HEK293 (cell line): ENCODE measurements around the gene DNAJC5.

Experiments
- CTCF ChIA-PET: fragments of 350-600 bp; formaldehyde crosslinking; extraction: SDS; loops from one replicate; lab custom pipeline; 2021; ENCODE audit warnings: antibody characterized with exemption; lab: Yijun Ruan, JAX
- POLR2A ChIA-PET: fragments of 300-600 bp; formaldehyde crosslinking; extraction: SDS; loops from one replicate; lab custom pipeline; 2020; ENCODE audit warnings: antibody characterized with exemption, inconsistent platforms; lab: Yijun Ruan, JAX
- H3K27ac ChIP-seq: fragments of 200-500 bp; sonication (Bioruptor generic); 2 replicates; pipeline ENCODE4 v1.5.1; 2014; ENCODE audit warnings: low read depth, low read length, control low read depth, inconsistent platforms; ENCODE audit errors: extremely low read depth
- H3K36me3 ChIP-seq, 2 experiments: fragments of 200-500 bp in 1 of 2; sonication (Bioruptor generic) in 1 of 2; 1 replicate in 1 of 2; 2 replicates in 1 of 2; pipeline ENCODE4 v1.5.1; 2014 to 2017; ENCODE audit warnings: inconsistent platforms in 2 of 2, low read length in 2 of 2; ENCODE audit not compliant: control insufficient read depth in 2 of 2, insufficient read depth in 1 of 2
- H3K4me1 ChIP-seq: fragments of 200-500 bp; sonication (Bioruptor generic); 2 replicates; pipeline ENCODE4 v1.5.1; 2014; ENCODE audit warnings: mild to moderate bottlenecking, low read length, inconsistent platforms; ENCODE audit not compliant: control insufficient read depth, insufficient read depth
- H3K4me3 ChIP-seq: 2 replicates; pipeline ENCODE4 v1.5.1; 2011; ENCODE audit warnings: low read depth, mild to moderate bottlenecking, control low read depth, low read length, moderate library complexity
- H3K9me3 ChIP-seq: fragments of 200-500 bp; sonication (Bioruptor generic); 2 replicates; pipeline ENCODE4 v1.5.1; 2014; ENCODE audit warnings: low read depth, low read length, inconsistent platforms; ENCODE audit not compliant: control insufficient read depth, insufficient read depth
- GLIS1 ChIP-seq: fragments of 450-650 bp; formaldehyde crosslinking; IDR thresholded peaks from 2 replicates; pipeline ENCODE4 v1.5.1; 2016; ENCODE audit warnings: missing biosample characterization, missing genetic modification characterization
- GLIS2 ChIP-seq: fragments of 450-650 bp; formaldehyde crosslinking; IDR thresholded peaks from 2 replicates; pipeline ENCODE4 v1.5.1; 2016; ENCODE audit warnings: missing biosample characterization, missing genetic modification characterization
- IKZF3 ChIP-seq: fragments of 450-650 bp; IDR thresholded peaks from 2 replicates; pipeline ENCODE4 v1.5.0; 2018; ENCODE audit warnings: missing biosample characterization, mild to moderate bottlenecking, missing genetic modification characterization, moderate library complexity
- PRDM6 ChIP-seq: fragments of 450-650 bp; formaldehyde crosslinking; IDR thresholded peaks from 2 replicates; pipeline ENCODE4 v1.5.1; 2017; ENCODE audit warnings: missing biosample characterization, missing genetic modification characterization
- WT1 ChIP-seq: fragments of 450-650 bp; formaldehyde crosslinking; IDR thresholded peaks from 2 replicates; pipeline ENCODE4 v1.5.1; 2016; ENCODE audit warnings: missing biosample characterization, missing genetic modification characterization
- ZBTB1 ChIP-seq: fragments of 450-650 bp; formaldehyde crosslinking; IDR thresholded peaks from 2 replicates; pipeline ENCODE4 v1.5.1; 2016; ENCODE audit warnings: missing biosample characterization, missing genetic modification characterization
- ZBTB26 ChIP-seq: fragments of 450-650 bp; formaldehyde crosslinking; optimal IDR thresholded peaks from 2 replicates; pipeline ENCODE3; 2016; ENCODE audit warnings: missing biosample characterization, mild to moderate bottlenecking, missing genetic modification characterization
- ZNF10 ChIP-seq: fragments of 450-650 bp; formaldehyde crosslinking; IDR thresholded peaks from 2 replicates; pipeline ENCODE4 v1.5.1; 2017; ENCODE audit warnings: missing biosample characterization, missing genetic modification characterization
- ZNF121 ChIP-seq: fragments of 450-650 bp; formaldehyde crosslinking; IDR thresholded peaks from 2 replicates; pipeline ENCODE4 v1.5.1; 2016; ENCODE audit warnings: missing biosample characterization, missing genetic modification characterization
- ZNF148 ChIP-seq: fragments of 450-650 bp; formaldehyde crosslinking; IDR thresholded peaks from 2 replicates; pipeline ENCODE4 v1.5.0; 2017; ENCODE audit warnings: missing biosample characterization, missing genetic modification characterization, borderline replicate concordance
- ZNF155 ChIP-seq: fragments of 450-650 bp; formaldehyde crosslinking; IDR thresholded peaks from 2 replicates; pipeline ENCODE4 v1.5.1; 2016; ENCODE audit warnings: missing biosample characterization, missing genetic modification characterization
- ZNF175 ChIP-seq: fragments of 450-650 bp; formaldehyde crosslinking; IDR thresholded peaks from 2 replicates; pipeline ENCODE4 v1.5.1; 2016; ENCODE audit warnings: missing biosample characterization, missing genetic modification characterization
- ZNF19 ChIP-seq: fragments of 450-650 bp; formaldehyde crosslinking; IDR thresholded peaks from 2 replicates; pipeline ENCODE4; 2016; ENCODE audit warnings: missing biosample characterization, missing genetic modification characterization, low read depth
- ZNF223 ChIP-seq: fragments of 450-650 bp; formaldehyde crosslinking; IDR thresholded peaks from 2 replicates; pipeline ENCODE4 v1.5.1; 2016; ENCODE audit warnings: missing biosample characterization, missing genetic modification characterization
- ZNF274 ChIP-seq, 2 experiments: fragments of 200-500 bp in 1 of 2; fragments of 450-650 bp in 1 of 2; sonication (Bioruptor generic) in 1 of 2; formaldehyde crosslinking in 1 of 2; IDR thresholded peaks; 2 replicates each; pipeline versions ENCODE4 v1.5.1 to v1.6.1; 2014 to 2016; ENCODE audit warnings: borderline replicate concordance in 1 of 2, inconsistent platforms in 1 of 2, low read length in 1 of 2, missing biosample characterization in 1 of 2, missing genetic modification characterization in 1 of 2
- ZNF341 ChIP-seq: fragments of 450-650 bp; formaldehyde crosslinking; IDR thresholded peaks from 2 replicates; pipeline ENCODE4; 2016; ENCODE audit warnings: low read depth, missing biosample characterization, missing genetic modification characterization
- ZNF366 ChIP-seq: fragments of 450-650 bp; formaldehyde crosslinking; conservative IDR thresholded peaks from 2 replicates; pipeline ENCODE4 v1.5.1; 2016; ENCODE audit warnings: missing biosample characterization, missing genetic modification characterization
- ZNF48 ChIP-seq: fragments of 450-650 bp; formaldehyde crosslinking; IDR thresholded peaks from 2 replicates; pipeline ENCODE4 v1.5.1; 2016; ENCODE audit warnings: missing biosample characterization, missing genetic modification characterization
- ZNF544 ChIP-seq: fragments of 450-650 bp; formaldehyde crosslinking; IDR thresholded peaks from 2 replicates; pipeline ENCODE4 v1.5.0; 2017; ENCODE audit warnings: missing biosample characterization, missing genetic modification characterization
- ZNF596 ChIP-seq: fragments of 450-650 bp; IDR thresholded peaks from 2 replicates; pipeline ENCODE4 v1.5.0; 2018; ENCODE audit warnings: missing biosample characterization, mild to moderate bottlenecking, missing genetic modification characterization, moderate library complexity
- ZNF670 ChIP-seq: fragments of 450-650 bp; formaldehyde crosslinking; IDR thresholded peaks from 2 replicates; pipeline ENCODE4 v1.5.1; 2016; ENCODE audit warnings: missing biosample characterization, missing genetic modification characterization, low read depth
- ZNF701 ChIP-seq: fragments of 450-650 bp; formaldehyde crosslinking; IDR thresholded peaks from 2 replicates; pipeline ENCODE4 v1.5.1; 2016; ENCODE audit warnings: missing biosample characterization, missing genetic modification characterization
- ZNF747 ChIP-seq: fragments of 450-650 bp; formaldehyde crosslinking; IDR thresholded peaks from 2 replicates; pipeline ENCODE4 v1.5.1; 2016; ENCODE audit warnings: missing biosample characterization, missing genetic modification characterization
- ZNF768 ChIP-seq: fragments of 450-650 bp; formaldehyde crosslinking; IDR thresholded peaks from 2 replicates; pipeline ENCODE4 v1.5.1; 2018; ENCODE audit warnings: missing biosample characterization, mild to moderate bottlenecking, missing genetic modification characterization
- ZSCAN16 ChIP-seq: fragments of 450-650 bp; formaldehyde crosslinking; IDR thresholded peaks from 2 replicates; pipeline ENCODE4 v1.5.1; 2016; ENCODE audit warnings: missing biosample characterization, missing genetic modification characterization
- ZSCAN30 ChIP-seq: fragments of 450-650 bp; IDR thresholded peaks from 2 replicates; pipeline ENCODE4 v1.5.1; 2018; ENCODE audit warnings: missing biosample characterization, mild to moderate bottlenecking, missing genetic modification characterization, moderate library complexity
- ZSCAN4 ChIP-seq: fragments of 450-650 bp; formaldehyde crosslinking; IDR thresholded peaks from 2 replicates; pipeline ENCODE4 v1.5.1; 2017; ENCODE audit warnings: missing biosample characterization, missing genetic modification characterization

Gene DNAJC5

GRCh38 chr20:63973160-63973479 lies 78.2 kb downstream of the DNAJC5 start:
- Histone ChIP-seq H3K4me1 (no peaks in the 10 kb centered on the region), H3K4me3 (no peak overlapping the region), H3K9me3 (no peaks in the 10 kb centered on the region), H3K27ac (no peak overlapping the region), H3K36me3 (peaks cover 0 to 5% of the 10 kb centered on the region in 2 experiments; a peak in 1 of 3 replicates)
- CTCF ChIA-PET: interaction anchor here (0.6 to 3.5 kb wide), 16 partner anchors 15 to 435 kb away, joined by 3 to 16 read pairs (median 4); partner anchors contain the start of genes PTK6 and TPD52L2
- TF ChIP-seq ZBTB26 (no peak), ZSCAN16 (tag by site-specific recombination) (no peak), ZNF768 (tag by site-specific recombination) (no peak), ZNF366 (tag by site-specific recombination) (no peak), ZNF747 (tag by site-specific recombination) (no peak), ZNF175 (0 out of 2 replicates have a peak, but pooled peaks have one; percentile 39), ZSCAN4 (tag by site-specific recombination) (peak; percentile 42; the same call in 1 of the 2 replicates), ZNF544 (tag by site-specific recombination) (no peak), ZNF121 (tag by site-specific recombination) (peak; percentile 99), ZNF596 (no peak), WT1 (tag by site-specific recombination) (no peak), IKZF3 (tag by site-specific recombination) (no peak)
- POLR2A ChIA-PET: interaction anchor here (0.5 to 0.6 kb wide), 2 partner anchors 34 to 435 kb away, joined by 3 read pairs; no protein-coding TSS in a partner anchor

- CTCF ChIA-PET: interaction anchor here (0.5 to 3.5 kb wide), 27 partner anchors 12 to 572 kb away, joined by 3 to 16 read pairs (median 4); partner anchors contain the start of genes PTK6, TPD52L2 and UCKL1
- no peak overlapping the region for H3K27ac ChIP-seq
- POLR2A ChIA-PET: interaction anchor here (0.5 to 1.4 kb wide), 4 partner anchors 16 to 436 kb away, joined by 3 to 6 read pairs (median 4); partner anchors contain the start of gene TPD52L2
- H3K4me3 ChIP-seq: no peak overlapping the region; the same call in 1 of the 2 replicates
- H3K4me1 ChIP-seq: 0 out of 2 replicates have a peak, but pooled peaks cover 3% of the 10 kb centered on the region
- no peaks in the 10 kb centered on the region for H3K36me3 ChIP-seq
- no peaks in the 10 kb centered on the region for H3K9me3 ChIP-seq
- 0 out of 2 replicates have a peak, but pooled peaks have one; percentile 54 for TF ChIP-seq ZSCAN30 (tag by site-specific recombination)
- peak; percentile 93 for TF ChIP-seq GLIS2
- no peak for TF ChIP-seq ZNF701
- TF ChIP-seq ZBTB1: no peak
- TF ChIP-seq ZNF148 (tag by site-specific recombination): no peak
- no peak for TF ChIP-seq ZNF19
- peak; percentile 39 for TF ChIP-seq ZNF341 (tag by site-specific recombination)
- TF ChIP-seq ZNF274 (IDR thresholded peaks at IDR 0.05; ENCODE audit: low read length): no peak
- no peak for TF ChIP-seq ZNF274 (tag by site-specific recombination; IDR thresholded peaks at IDR 0.05; ENCODE audit: borderline replicate concordance)
- TF ChIP-seq ZNF155: no peak
- no peak for TF ChIP-seq ZNF223 (tag by site-specific recombination)
- peak; percentile 20; the same call in 1 of the 2 replicates for TF ChIP-seq WT1 (tag by site-specific recombination)
- peak; percentile 65; the same call in 1 of the 2 replicates for TF ChIP-seq GLIS1 (tag by site-specific recombination)
- no peak for TF ChIP-seq ZNF10
- TF ChIP-seq PRDM6 (tag by site-specific recombination): no peak
- no peak for TF ChIP-seq ZNF48 (tag by site-specific recombination)
- no peak for TF ChIP-seq ZNF670 (tag by site-specific recombination)
Observed at GRCh38 chr20:63973636-63974401, 78.9 kb downstream of the DNAJC5 start.
